Caco-2 (cell line): ENCODE measurements around the gene GPR37. TPM values are rescaled to one million over a fixed set of nuclear protein-coding genes. Genes with fewer than 3 reads are reported as not detected.

ENCODE experiments used
- BruUV-seq: library from RNA; stranded (reverse); fragments of 400-500 nt; replicated peaks from 2 replicates; lab custom pipeline; 2021; lab: Mats Ljungman, UMichigan
- CTCF ChIA-PET: fragments of 300-600 bp; sonication (Branson Sonifier 250); formaldehyde crosslinking; loops from one replicate; lab custom pipeline; 2022; ENCODE audit warnings: antibody characterized with exemption; lab: Charles Lee
- POLR2A ChIA-PET: fragments of 300-600 bp; sonication (Branson Sonifier 250); formaldehyde crosslinking; loops from one replicate; lab custom pipeline; 2022; ENCODE audit warnings: antibody characterized with exemption; lab: Charles Lee
- DNase-seq, 2 experiments: peaks; one replicate each; pipeline versions ENCODE4 v3.0.0 to v3.0.0-alpha.2; 2020 to 2022
- H3K27me3 ChIP-seq: replicated peaks from 2 replicates; pipeline ENCODE4 v1.6.0; 2011; ENCODE audit warnings: low read length; ENCODE audit not compliant: control insufficient read depth, insufficient read depth
- H3K36me3 ChIP-seq: 2 replicates; pipeline ENCODE4 v1.5.1; 2011; ENCODE audit warnings: low read length; ENCODE audit not compliant: control insufficient read depth, insufficient read depth
- H3K4me1 ChIP-seq: fragments of 250-450 bp; sonication (Bioruptor Pico); 2 replicates; pipeline ENCODE4 v1.5.1; 2020; ENCODE audit warnings: mild to moderate bottlenecking
- H3K4me3 ChIP-seq: 2 replicates; pipeline ENCODE4 v1.5.1; 2011; ENCODE audit warnings: low read depth, mild to moderate bottlenecking, control low read depth, low read length
- H3K9me3 ChIP-seq: fragments of 250-450 bp; sonication (Bioruptor Pico); 2 replicates; pipeline ENCODE4 v1.5.1; 2020; ENCODE audit warnings: mild to moderate bottlenecking, moderate library complexity
- H3K27ac Mint-ChIP-seq: one replicate; pipeline ENCODE4 v1.8.0; 2022; ENCODE audit warnings: mixed read lengths; ENCODE audit not compliant: unreplicated experiment
- H3K27me3 Mint-ChIP-seq: one replicate; pipeline ENCODE4 v1.8.0; 2022; ENCODE audit warnings: mixed read lengths; ENCODE audit not compliant: insufficient read depth, unreplicated experiment
- H3K36me3 Mint-ChIP-seq: one replicate; pipeline ENCODE4 v1.8.0; 2022; ENCODE audit warnings: mild to moderate bottlenecking, mixed read lengths; ENCODE audit not compliant: insufficient read depth, unreplicated experiment
- H3K4me1 Mint-ChIP-seq: one replicate; pipeline ENCODE4 v1.8.0; 2022; ENCODE audit warnings: low read depth, mixed read lengths; ENCODE audit not compliant: unreplicated experiment
- H3K4me3 Mint-ChIP-seq: one replicate; pipeline ENCODE4 v1.8.0; 2022; ENCODE audit warnings: mild to moderate bottlenecking, moderate library complexity, mixed read lengths; ENCODE audit not compliant: unreplicated experiment
- H3K9me3 Mint-ChIP-seq: one replicate; pipeline ENCODE4 v1.8.0; 2022; ENCODE audit warnings: mixed read lengths; ENCODE audit not compliant: unreplicated experiment
- intact Hi-C: fragments of 100-400 bp; cut with micrococcal nuclease; formaldehyde crosslinking; loops from one replicate; pipeline ENCODE4 v1.10.0; 2022; ENCODE audit not compliant: unreplicated experiment
- total RNA-seq: library from RNA; stranded (reverse); gene quantifications from 2 replicates; pipeline ENCODE4 v1.2.3, GENCODE V29; 2022
- TF ChIP-seq, protein P1 (sequence below), 2 experiments: fragments of 200-600 bp in 1 of 2; IDR thresholded peaks; 1 replicate in 1 of 2; 2 replicates in 1 of 2; pipeline versions ENCODE4 v1.5.1 to v1.8.0; 2011 to 2022; ENCODE audit warnings: antibody characterized with exemption in 1 of 2, control low read depth in 1 of 2, inconsistent platforms in 1 of 2, low read depth in 1 of 2, low read length in 1 of 2, mild to moderate bottlenecking in 1 of 2, moderate library complexity in 1 of 2; ENCODE audit not compliant: insufficient read depth in 1 of 2, severe bottlenecking in 1 of 2, unreplicated experiment in 1 of 2

Gene GPR37
- total RNA-seq, 1 experiment from 2014 or later, result 0.50 TPM

DNA sequence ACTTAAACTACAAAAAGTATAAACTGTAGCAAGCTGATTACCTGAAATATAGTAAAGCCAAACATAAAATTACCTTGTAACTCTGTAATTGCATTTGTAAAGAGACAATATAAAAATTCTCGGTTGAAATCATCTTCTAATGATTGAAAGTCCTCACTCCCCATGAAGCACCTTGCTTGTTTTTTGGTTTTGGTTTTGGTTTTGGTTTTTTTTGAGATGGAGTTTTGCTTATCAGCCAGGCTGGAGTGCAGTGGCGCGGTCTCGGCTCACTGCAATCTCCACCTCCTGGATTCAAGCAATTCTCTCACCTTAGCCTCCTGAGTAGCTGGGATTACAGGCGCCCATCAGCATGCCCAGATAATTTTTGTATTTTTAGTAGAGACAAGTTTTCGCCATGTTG, 33.9 kb upstream of the GPR37 start:
- Histone ChIP-seq H3K4me3 (no peak overlapping the region), H3K36me3 (no peaks in the 10 kb centered on the region), H3K4me1 (no peaks in the 10 kb centered on the region), H3K27me3 (no peaks in the 10 kb centered on the region), H3K9me3 (peaks cover 5% of the 10 kb centered on the region; the same call in 1 of the 2 replicates)
- no TSS peak for BruUV-seq
- Mint-ChIP-seq H3K27ac (no peak overlapping the region), H3K4me1 (peaks cover 9% of the 10 kb centered on the region), H3K36me3 (no peaks in the 10 kb centered on the region), H3K9me3 (no peaks in the 10 kb centered on the region), H3K4me3 (no peak overlapping the region), H3K27me3 (no peaks in the 10 kb centered on the region)
- POLR2A ChIA-PET, result no interaction called here
- DNase-seq, result no peak
- CTCF ChIA-PET, result no interaction called here
- intact Hi-C loops, result no loop called here
- TF ChIP-seq, protein P1, sequence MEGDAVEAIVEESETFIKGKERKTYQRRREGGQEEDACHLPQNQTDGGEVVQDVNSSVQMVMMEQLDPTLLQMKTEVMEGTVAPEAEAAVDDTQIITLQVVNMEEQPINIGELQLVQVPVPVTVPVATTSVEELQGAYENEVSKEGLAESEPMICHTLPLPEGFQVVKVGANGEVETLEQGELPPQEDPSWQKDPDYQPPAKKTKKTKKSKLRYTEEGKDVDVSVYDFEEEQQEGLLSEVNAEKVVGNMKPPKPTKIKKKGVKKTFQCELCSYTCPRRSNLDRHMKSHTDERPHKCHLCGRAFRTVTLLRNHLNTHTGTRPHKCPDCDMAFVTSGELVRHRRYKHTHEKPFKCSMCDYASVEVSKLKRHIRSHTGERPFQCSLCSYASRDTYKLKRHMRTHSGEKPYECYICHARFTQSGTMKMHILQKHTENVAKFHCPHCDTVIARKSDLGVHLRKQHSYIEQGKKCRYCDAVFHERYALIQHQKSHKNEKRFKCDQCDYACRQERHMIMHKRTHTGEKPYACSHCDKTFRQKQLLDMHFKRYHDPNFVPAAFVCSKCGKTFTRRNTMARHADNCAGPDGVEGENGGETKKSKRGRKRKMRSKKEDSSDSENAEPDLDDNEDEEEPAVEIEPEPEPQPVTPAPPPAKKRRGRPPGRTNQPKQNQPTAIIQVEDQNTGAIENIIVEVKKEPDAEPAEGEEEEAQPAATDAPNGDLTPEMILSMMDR (IDR thresholded peaks at IDR 0.05; ENCODE audit: insufficient read depth in 1 of 2, low read depth in 1 of 2, low read length in 1 of 2, severe bottlenecking in 1 of 2, unreplicated experiment in 1 of 2), result no peak

DNA sequence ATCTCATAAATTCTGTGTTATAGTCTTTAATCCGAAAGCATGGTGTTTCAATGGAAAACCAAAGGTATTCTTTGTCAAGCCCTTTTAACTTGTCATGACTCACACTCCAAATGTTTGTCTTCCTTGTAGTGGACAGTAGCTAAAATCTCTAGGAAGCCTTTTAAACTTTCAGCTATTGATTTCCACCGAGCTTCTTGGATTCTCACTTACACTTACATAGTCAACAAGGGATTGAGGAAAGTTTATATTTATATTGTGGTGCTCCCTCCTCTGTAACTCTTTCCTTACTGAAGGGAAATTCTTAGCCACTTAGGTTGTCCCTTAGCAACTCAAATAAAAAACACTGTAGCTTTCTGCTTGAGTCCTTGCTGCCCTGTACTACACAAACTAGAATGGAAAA, 31.2 kb upstream of the GPR37 start:
- no peaks in the 10 kb centered on the region for H3K36me3 Mint-ChIP-seq

DNA sequence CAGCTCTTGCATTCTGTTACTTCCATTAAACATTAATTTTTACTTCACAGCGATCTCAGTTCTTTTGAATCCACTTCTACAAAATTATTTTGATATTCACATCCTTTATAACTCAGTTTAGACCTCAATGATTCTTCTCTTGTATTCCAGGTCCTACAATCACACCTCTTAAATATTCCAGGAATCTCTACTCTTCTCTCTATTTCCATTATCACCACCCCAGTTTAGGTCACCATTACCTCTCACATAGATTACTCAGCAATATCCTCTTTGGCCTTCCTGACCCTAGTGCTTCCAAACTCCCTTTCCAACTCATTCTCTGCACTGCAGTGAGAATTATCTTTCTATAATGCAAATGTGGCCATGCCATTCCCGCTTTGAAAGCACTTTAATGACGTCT, 27.1 kb upstream of the GPR37 start:
- H3K9me3 ChIP-seq, result peaks cover 5% of the 10 kb centered on the region; the same call in 1 of the 2 replicates
- no peak overlapping the region for H3K4me3 Mint-ChIP-seq
- H3K36me3 Mint-ChIP-seq, result no peaks in the 10 kb centered on the region
- no peak overlapping the region for H3K4me3 ChIP-seq
- DNase-seq, result no peak
- ChIA-PET CTCF (no interaction called here), POLR2A (no interaction called here)
- peaks cover 16% of the 10 kb centered on the region for H3K4me1 ChIP-seq
- intact Hi-C loops, result no loop called here
- TF ChIP-seq, protein P1 (IDR thresholded peaks at IDR 0.05; ENCODE audit: insufficient read depth in 1 of 2, low read depth in 1 of 2, low read length in 1 of 2, severe bottlenecking in 1 of 2, unreplicated experiment in 1 of 2), result no peak
- H3K27me3 ChIP-seq, result no peaks in the 10 kb centered on the region
- H3K27ac Mint-ChIP-seq, result no peak overlapping the region
- no peaks in the 10 kb centered on the region for H3K36me3 ChIP-seq
- BruUV-seq, result no TSS peak
- peaks cover 33% of the 10 kb centered on the region for H3K4me1 Mint-ChIP-seq
- peaks cover 8% of the 10 kb centered on the region for H3K27me3 Mint-ChIP-seq
- no peaks in the 10 kb centered on the region for H3K9me3 Mint-ChIP-seq

More for the DNA sequence above, 31.2 kb upstream of the GPR37 start:
- Mint-ChIP-seq H3K9me3 (no peaks in the 10 kb centered on the region), H3K4me3 (no peak overlapping the region), H3K27me3 (no peaks in the 10 kb centered on the region), H3K4me1 (peaks cover 24% of the 10 kb centered on the region), H3K27ac (no peak overlapping the region)
- H3K36me3 ChIP-seq, result no peaks in the 10 kb centered on the region
- no peaks in the 10 kb centered on the region for H3K27me3 ChIP-seq
- TF ChIP-seq, protein P1 (IDR thresholded peaks at IDR 0.05; ENCODE audit: insufficient read depth in 1 of 2, low read depth in 1 of 2, low read length in 1 of 2, severe bottlenecking in 1 of 2, unreplicated experiment in 1 of 2), result no peak
- peaks cover 10% of the 10 kb centered on the region for H3K4me1 ChIP-seq
- peaks cover 5% of the 10 kb centered on the region; the same call in 1 of the 2 replicates for H3K9me3 ChIP-seq
- POLR2A ChIA-PET, result no interaction called here
- no peak for DNase-seq
- intact Hi-C loops, result no loop called here
- H3K4me3 ChIP-seq, result no peak overlapping the region
- CTCF ChIA-PET, result no interaction called here
- no TSS peak for BruUV-seq
